Activated naive CD8-positive, alpha-beta T cell treated with anti-CD3 and anti-CD28 coated beads for 36 hours (primary cell): Measurements from ENCODE around the gene YOD1. TPM values are rescaled to one million over a fixed set of nuclear protein-coding genes. Genes with fewer than 3 reads are reported as not detected.
A peak's percentile ranks its signal among the peaks of the same experiment; 100 is the strongest.

Experiments
- DNase-seq: peaks from one replicate; pipeline ENCODE4 v3.0.0; 2021
- H3K27ac Mint-ChIP-seq: one replicate; pipeline ENCODE4 v1.8.0; 2022; ENCODE audit warnings: mild to moderate bottlenecking, moderate library complexity, mixed read lengths
- H3K27me3 Mint-ChIP-seq: one replicate; pipeline ENCODE4 v1.8.0; 2022; ENCODE audit warnings: mild to moderate bottlenecking, mixed read lengths
- H3K36me3 Mint-ChIP-seq: one replicate; pipeline ENCODE4 v1.8.0; 2021; ENCODE audit warnings: mild to moderate bottlenecking, mixed read lengths
- H3K4me1 Mint-ChIP-seq: one replicate; pipeline ENCODE4 v1.8.0; 2021; ENCODE audit warnings: mixed read lengths
- H3K4me3 Mint-ChIP-seq: one replicate; pipeline ENCODE4 v1.8.0; 2022; ENCODE audit warnings: mild to moderate bottlenecking, moderate library complexity, mixed read lengths
- H3K9me3 Mint-ChIP-seq: one replicate; pipeline ENCODE4 v1.8.0; 2022; ENCODE audit warnings: mixed read lengths
- total RNA-seq, 2 experiments: library from RNA; stranded (reverse); gene quantifications; one replicate each; pipeline ENCODE4 v1.2.3, GENCODE V29; 2021

The YOD1 gene
- total RNA-seq, 2 experiments from 2014 or later: 10.8 to 10.9 TPM

GRCh38 chr1:207060596-207060995 lies 9.6 kb upstream of the YOD1 start:
- no peaks in the 10 kb centered on the region for H3K4me1 Mint-ChIP-seq
- H3K9me3 Mint-ChIP-seq: no peaks in the 10 kb centered on the region
- DNase-seq: no peak
- H3K27me3 Mint-ChIP-seq: no peaks in the 10 kb centered on the region
- no peak overlapping the region for H3K27ac Mint-ChIP-seq
- no peak overlapping the region for H3K4me3 Mint-ChIP-seq
- no peaks in the 10 kb centered on the region for H3K36me3 Mint-ChIP-seq

DNA sequence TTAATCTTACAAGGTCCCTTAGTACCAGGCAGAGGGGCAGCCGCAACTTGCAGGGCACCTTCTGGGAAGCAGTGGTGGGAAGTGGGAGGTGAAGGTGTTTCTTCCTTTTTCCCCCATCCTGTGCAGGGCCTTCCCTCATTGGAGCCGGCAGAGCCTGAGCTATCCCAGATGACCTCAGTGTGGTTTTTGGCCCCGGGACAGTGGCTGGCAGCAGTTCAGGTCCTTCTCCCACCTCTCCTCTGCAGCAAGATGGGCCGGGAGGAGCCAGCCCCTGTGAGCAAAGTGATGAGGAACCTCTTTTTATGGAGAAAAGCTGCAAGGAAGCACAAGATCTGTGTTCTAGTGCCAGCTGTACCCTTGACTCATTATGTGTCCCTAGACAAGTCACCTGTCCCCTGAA lies 8.9 kb upstream of the YOD1 start:
- Mint-ChIP-seq H3K9me3 (no peaks in the 10 kb centered on the region), H3K27ac (no peak overlapping the region), H3K36me3 (no peaks in the 10 kb centered on the region), H3K4me3 (no peak overlapping the region), H3K27me3 (no peaks in the 10 kb centered on the region), H3K4me1 (no peaks in the 10 kb centered on the region)
- no peak for DNase-seq

DNA sequence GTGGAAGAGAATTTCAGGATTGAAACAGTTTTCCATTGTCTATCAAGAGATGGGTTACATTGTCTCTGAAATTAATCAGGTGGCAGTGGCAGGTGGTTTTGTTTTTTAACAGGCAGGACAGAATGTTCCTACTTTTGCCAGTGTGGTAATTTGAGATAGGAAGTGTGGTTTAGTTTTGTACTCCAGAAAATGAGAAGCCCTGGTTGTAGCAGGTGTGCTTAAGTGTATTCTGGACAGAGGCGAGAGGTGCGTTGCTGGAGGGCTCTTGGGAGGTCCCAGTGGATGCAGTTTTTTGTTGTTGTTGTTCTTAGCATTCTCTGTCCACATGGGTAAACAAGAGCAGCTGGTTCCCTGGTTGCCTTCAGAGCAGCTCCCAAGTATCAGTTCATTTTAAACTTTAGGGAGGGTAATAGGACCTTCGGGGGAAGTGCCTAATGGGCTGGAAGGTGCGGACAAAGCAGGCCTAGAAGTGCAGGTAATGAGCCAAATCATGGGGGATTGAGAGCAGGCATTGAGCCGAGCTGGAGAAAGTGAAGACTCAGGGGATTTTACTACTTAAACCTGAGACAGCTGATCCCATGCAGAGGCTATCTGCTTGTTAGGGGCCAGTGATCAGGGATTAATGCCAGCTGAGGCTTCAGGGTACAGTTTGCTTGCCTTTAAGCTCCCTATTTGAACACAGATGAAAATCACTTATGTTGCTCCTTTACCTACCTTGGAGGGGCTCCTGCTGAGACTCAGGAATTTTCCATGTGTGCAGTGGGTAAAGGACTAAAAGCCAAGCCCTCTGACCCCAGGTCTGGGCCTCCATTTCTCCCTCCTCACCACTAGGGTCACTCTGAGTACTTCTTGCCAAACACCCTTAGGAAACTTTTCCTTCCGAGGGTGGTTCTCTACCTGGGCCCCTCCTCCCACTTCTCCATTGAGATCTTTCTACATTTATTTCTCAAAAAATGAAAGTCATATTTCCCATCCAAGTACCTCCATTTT lies 8.2 kb upstream of the YOD1 start:
- no peak overlapping the region for H3K27ac Mint-ChIP-seq
- no peaks in the 10 kb centered on the region for H3K36me3 Mint-ChIP-seq
- H3K4me3 Mint-ChIP-seq: no peak overlapping the region
- H3K9me3 Mint-ChIP-seq: no peaks in the 10 kb centered on the region
- H3K4me1 Mint-ChIP-seq: peaks cover 3% of the 10 kb centered on the region
- DNase-seq: no peak
- no peaks in the 10 kb centered on the region for H3K27me3 Mint-ChIP-seq

GRCh38 chr1:207058252-207058651 lies 7.2 kb upstream of the YOD1 start:
- no peak for DNase-seq
- Mint-ChIP-seq H3K27ac (no peak overlapping the region), H3K4me3 (no peak overlapping the region), H3K27me3 (no peaks in the 10 kb centered on the region), H3K9me3 (no peaks in the 10 kb centered on the region), H3K4me1 (peaks cover 8% of the 10 kb centered on the region), H3K36me3 (no peaks in the 10 kb centered on the region)

DNA sequence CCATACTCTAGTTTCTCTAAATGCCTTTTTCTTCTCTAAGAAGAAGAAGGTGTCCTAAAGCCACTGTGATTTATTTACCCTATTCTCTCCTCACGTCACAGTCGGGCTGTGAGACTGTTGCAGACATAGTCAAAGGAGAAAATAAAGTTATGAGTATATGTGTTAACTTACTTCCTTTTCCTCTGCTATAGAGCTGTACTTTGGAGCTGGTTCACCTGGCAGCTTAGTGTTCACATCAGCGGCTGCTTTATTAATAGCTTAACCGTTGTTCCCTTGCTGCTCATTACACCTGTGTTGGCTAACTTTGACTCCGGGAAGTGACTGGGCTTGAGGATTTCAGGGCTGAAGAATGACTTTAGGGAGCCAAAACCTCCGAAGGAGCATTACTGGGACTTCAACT lies 5.7 kb upstream of the YOD1 start:
- H3K4me3 Mint-ChIP-seq: no peak overlapping the region
- no peaks in the 10 kb centered on the region for H3K36me3 Mint-ChIP-seq
- H3K27me3 Mint-ChIP-seq: no peaks in the 10 kb centered on the region
- DNase-seq: no peak
- no peaks in the 10 kb centered on the region for H3K9me3 Mint-ChIP-seq
- peaks cover 19% of the 10 kb centered on the region for H3K4me1 Mint-ChIP-seq
- H3K27ac Mint-ChIP-seq: no peak overlapping the region

- no peaks in the 10 kb centered on the region for H3K9me3 Mint-ChIP-seq
- peaks cover 27% of the 10 kb centered on the region for H3K4me1 Mint-ChIP-seq
- no peaks in the 10 kb centered on the region for H3K27me3 Mint-ChIP-seq
- H3K36me3 Mint-ChIP-seq: no peaks in the 10 kb centered on the region
- no peak overlapping the region for H3K27ac Mint-ChIP-seq
- DNase-seq: no peak
- no peak overlapping the region for H3K4me3 Mint-ChIP-seq
Measured at GRCh38 chr1:207055386-207056001, 4.5 kb upstream of the YOD1 start.

GRCh38 chr1:207054491-207054890 lies 3.5 kb upstream of the YOD1 start:
- Mint-ChIP-seq H3K9me3 (no peaks in the 10 kb centered on the region), H3K36me3 (no peaks in the 10 kb centered on the region), H3K4me1 (peaks cover 29% of the 10 kb centered on the region), H3K27me3 (no peaks in the 10 kb centered on the region), H3K4me3 (no peak overlapping the region), H3K27ac (peak overlapping the region; percentile 6)
- no peak for DNase-seq

DNA sequence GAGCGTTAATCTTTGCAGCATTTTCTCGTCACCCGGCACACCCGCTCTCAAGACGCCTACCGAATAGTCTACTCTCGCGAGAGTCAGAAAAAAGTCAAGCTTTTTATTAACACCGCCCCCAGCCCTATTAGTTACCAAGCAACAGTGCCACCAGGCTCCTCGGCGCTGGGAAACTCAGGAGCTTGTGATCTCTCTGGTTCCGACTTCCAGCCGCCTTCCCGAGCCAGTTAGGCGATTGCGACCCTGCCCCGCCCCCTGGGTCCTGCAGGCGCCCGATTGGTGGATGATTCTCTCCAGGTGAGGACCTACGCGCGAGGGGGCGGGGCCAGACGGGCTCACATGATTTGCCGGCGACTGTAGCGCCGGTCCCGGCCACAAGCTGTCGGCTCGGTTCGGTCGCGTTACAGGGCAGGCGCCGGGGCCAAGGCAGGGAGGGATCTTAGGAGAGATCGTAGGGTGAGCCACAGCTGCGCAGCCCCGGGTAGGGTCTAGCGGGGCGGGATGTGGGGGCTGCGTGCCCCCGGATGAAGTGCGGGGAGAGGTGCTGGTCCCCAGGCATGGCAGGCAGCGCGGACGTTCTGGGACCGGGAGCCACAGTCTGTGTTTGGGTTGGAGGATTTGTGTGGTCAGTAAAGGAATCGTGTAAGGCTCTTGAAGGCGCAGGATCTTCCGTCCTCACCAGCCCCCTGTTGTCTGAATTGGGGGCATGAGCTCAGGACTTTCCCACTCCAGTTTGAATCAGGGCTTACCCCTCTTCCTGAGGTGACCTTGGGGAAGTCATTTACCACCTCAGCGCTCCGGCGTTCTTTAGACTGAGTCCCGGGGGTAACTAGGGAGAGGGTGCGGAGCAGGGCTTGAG lies 2.1 kb upstream of the YOD1 start, which contains the start of gene PFKFB2:
TSS of gene PFKFB2 (plus strand) at position 365 of the 859 bp plus-strand sequence. CDS start 1,443 bp downstream, outside the sequence.
- H3K4me1 Mint-ChIP-seq: peaks cover 36% of the 10 kb centered on the region
- H3K9me3 Mint-ChIP-seq: no peaks in the 10 kb centered on the region
- peak within 1 kb of the TSS; percentile 88 for H3K27ac Mint-ChIP-seq
- peak; percentile 93 for DNase-seq
- H3K4me3 Mint-ChIP-seq: peak within 1 kb of the TSS; percentile 96
- peaks cover 1% of the 10 kb centered on the region for H3K36me3 Mint-ChIP-seq
- no peaks in the 10 kb centered on the region for H3K27me3 Mint-ChIP-seq

DNA sequence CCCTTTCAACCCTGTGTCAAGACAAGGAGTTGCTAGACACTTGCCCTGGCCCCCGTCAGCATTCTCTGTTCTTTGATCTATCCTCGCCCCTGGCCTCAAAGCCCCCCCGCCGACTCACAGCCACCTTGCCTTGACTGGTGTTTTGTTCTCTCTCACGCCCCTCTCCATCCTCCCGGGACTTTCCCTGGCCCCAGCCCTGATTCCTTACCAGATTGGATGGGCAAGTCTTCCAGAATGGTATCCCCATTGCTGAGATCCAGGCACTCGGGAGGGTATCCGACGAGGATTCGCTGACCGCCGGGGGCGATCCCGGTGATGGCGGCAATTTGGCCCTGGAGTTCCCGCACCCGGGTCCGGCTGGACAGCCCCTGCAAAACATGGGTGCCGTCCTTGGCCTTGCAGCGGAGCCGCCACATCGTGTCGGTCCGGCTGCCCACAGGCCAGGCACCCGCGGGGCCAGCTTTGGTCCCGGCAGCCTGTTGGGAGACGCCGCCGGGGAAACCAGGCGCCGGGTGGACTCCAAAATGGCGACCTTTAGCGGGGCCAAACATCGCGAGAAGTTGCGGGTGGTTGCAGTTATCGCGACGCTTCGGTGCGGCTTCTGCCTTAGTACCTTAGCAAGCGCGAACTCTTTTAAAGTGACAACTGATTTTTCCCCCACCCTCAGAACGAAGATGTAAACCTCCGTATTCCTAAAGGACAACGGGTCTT lies 373 bp downstream of the YOD1 start:
- peaks cover 58% of the 10 kb centered on the region for H3K4me1 Mint-ChIP-seq
- peak overlapping the region; percentile 95 for H3K4me3 Mint-ChIP-seq
- DNase-seq: peak; percentile 89

GRCh38 chr1:207049974-207050391 lies 1.0 kb downstream of the YOD1 start:
- H3K4me3 Mint-ChIP-seq: peak overlapping the region; percentile 95
- peak overlapping the region; percentile 93 for H3K27ac Mint-ChIP-seq
- no peaks in the 10 kb centered on the region for H3K27me3 Mint-ChIP-seq
- peaks cover 63% of the 10 kb centered on the region for H3K4me1 Mint-ChIP-seq
- H3K36me3 Mint-ChIP-seq: peaks cover 9% of the 10 kb centered on the region
- no peak for DNase-seq
- no peaks in the 10 kb centered on the region for H3K9me3 Mint-ChIP-seq

More for the DNA sequence above, 373 bp downstream of the YOD1 start:
- peaks cover 7% of the 10 kb centered on the region for H3K36me3 Mint-ChIP-seq
- peak overlapping the region; percentile 93 for H3K27ac Mint-ChIP-seq
- H3K9me3 Mint-ChIP-seq: no peaks in the 10 kb centered on the region
- H3K27me3 Mint-ChIP-seq: no peaks in the 10 kb centered on the region

- no peak for DNase-seq
- Mint-ChIP-seq H3K9me3 (no peaks in the 10 kb centered on the region), H3K27ac (peak overlapping the region; percentile 93), H3K4me3 (peak overlapping the region; percentile 95), H3K27me3 (no peaks in the 10 kb centered on the region), H3K4me1 (peaks cover 66% of the 10 kb centered on the region), H3K36me3 (peaks cover 9% of the 10 kb centered on the region)
Measured at GRCh38 chr1:207049514-207049913, 1.5 kb downstream of the YOD1 start.

GRCh38 chr1:207049054-207049453 lies 2.0 kb downstream of the YOD1 start:
- peaks cover 10% of the 10 kb centered on the region for H3K36me3 Mint-ChIP-seq
- H3K4me3 Mint-ChIP-seq: no peak overlapping the region
- H3K9me3 Mint-ChIP-seq: no peaks in the 10 kb centered on the region
- peak overlapping the region; percentile 51 for H3K27ac Mint-ChIP-seq
- DNase-seq: no peak
- peaks cover 64% of the 10 kb centered on the region for H3K4me1 Mint-ChIP-seq
- no peaks in the 10 kb centered on the region for H3K27me3 Mint-ChIP-seq

DNA sequence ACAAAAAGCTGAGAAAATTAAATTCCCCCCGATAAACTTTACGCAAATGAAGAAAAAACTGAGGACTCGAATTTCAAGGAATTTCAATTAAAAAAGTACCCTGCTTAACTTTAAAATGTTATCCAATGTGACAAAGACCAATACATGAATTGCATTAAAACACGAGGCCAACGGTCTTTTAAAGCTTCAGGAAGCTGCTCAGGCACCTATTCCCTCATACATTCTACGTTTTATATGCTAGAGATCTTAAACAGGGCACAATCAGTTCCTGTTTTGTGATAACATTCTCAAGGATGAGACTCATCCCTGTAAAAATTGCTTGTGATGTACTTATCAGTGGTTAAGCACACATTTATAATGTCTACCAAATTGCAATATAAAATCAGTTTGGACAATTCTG lies 3.0 kb downstream of the YOD1 start:
- Mint-ChIP-seq H3K4me1 (peaks cover 66% of the 10 kb centered on the region), H3K27ac (no peak overlapping the region), H3K27me3 (no peaks in the 10 kb centered on the region), H3K36me3 (peaks cover 14% of the 10 kb centered on the region), H3K9me3 (no peaks in the 10 kb centered on the region), H3K4me3 (no peak overlapping the region)
- DNase-seq: no peak

DNA sequence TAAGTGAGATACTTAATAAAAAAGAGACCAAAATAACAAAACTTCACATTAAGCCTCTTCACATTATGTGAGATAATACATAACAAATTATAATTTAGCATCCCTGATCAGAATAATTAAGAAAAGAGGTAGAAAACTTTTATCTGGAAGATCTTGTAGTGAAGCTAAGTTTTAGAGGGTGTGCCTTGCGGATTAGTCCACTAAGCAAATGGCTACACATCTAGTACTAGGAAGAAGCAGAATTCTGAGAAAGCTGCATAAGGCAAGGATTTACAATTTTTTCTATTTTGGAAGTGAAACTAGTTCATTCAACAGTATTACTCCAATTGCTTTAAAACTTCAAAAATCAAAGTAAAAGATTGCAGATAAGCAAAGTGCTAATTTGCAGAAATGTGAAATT lies 3.5 kb downstream of the YOD1 start:
- H3K27me3 Mint-ChIP-seq: no peaks in the 10 kb centered on the region
- no peak for DNase-seq
- H3K27ac Mint-ChIP-seq: no peak overlapping the region
- no peaks in the 10 kb centered on the region for H3K9me3 Mint-ChIP-seq
- H3K36me3 Mint-ChIP-seq: peaks cover 19% of the 10 kb centered on the region
- H3K4me3 Mint-ChIP-seq: no peak overlapping the region
- peaks cover 66% of the 10 kb centered on the region for H3K4me1 Mint-ChIP-seq
